GM23338 (cell line): Measurements from ENCODE around the gene AOC1. TPM values are rescaled to one million over a fixed set of nuclear protein-coding genes. Genes with fewer than 3 reads are reported as not detected.

Experiments
- ATAC-seq: fragments of 200-7000 bp; cut with Tn5 transposase; 3 replicates; pipeline ENCODE4 v1.9.1; 2020
- DNase-seq: peaks from one replicate; pipeline ENCODE4 v3.0.0-alpha.2; 2015; ENCODE audit warnings: low spot score
- H2AFZ ChIP-seq: fragments of 200-600 bp; sonication (generic); 2 replicates; pipeline ENCODE4 v1.8.0; 2016; ENCODE audit warnings: antibody characterized with exemption, mild to moderate bottlenecking, moderate library complexity
- H3F3A ChIP-seq: fragments of 200-600 bp; sonication (generic); replicated peaks from 2 replicates; pipeline ENCODE4 v1.8.0; 2017; ENCODE audit warnings: antibody characterized with exemption, mixed run types, low read depth
- H3K27ac ChIP-seq: fragments of 200-600 bp; sonication (generic); 2 replicates; pipeline ENCODE4 v1.6.1; 2016; ENCODE audit warnings: low read depth
- H3K27me3 ChIP-seq: fragments of 200-600 bp; sonication (generic); 2 replicates; pipeline ENCODE4 v1.8.0; 2016; ENCODE audit warnings: mild to moderate bottlenecking, mixed run types, moderate library complexity; ENCODE audit not compliant: insufficient read depth
- H3K36me3 ChIP-seq: fragments of 200-600 bp; sonication (generic); 2 replicates; pipeline ENCODE4 v1.8.0; 2016; ENCODE audit warnings: mild to moderate bottlenecking; ENCODE audit not compliant: insufficient read depth
- H3K4me1 ChIP-seq: fragments of 200-600 bp; sonication (generic); 2 replicates; pipeline ENCODE4 v1.8.0; 2016; ENCODE audit warnings: mild to moderate bottlenecking, moderate library complexity; ENCODE audit not compliant: insufficient read depth
- H3K4me2 ChIP-seq: fragments of 200-600 bp; sonication (generic); 2 replicates; pipeline ENCODE4 v1.7.1; 2017; ENCODE audit warnings: mixed run types
- H3K4me3 ChIP-seq: fragments of 200-600 bp; sonication (generic); 2 replicates; pipeline ENCODE4 v1.6.1; 2016; ENCODE audit warnings: mixed run types
- H3K79me2 ChIP-seq: fragments of 200-600 bp; sonication (generic); replicated peaks from 2 replicates; pipeline ENCODE4 v1.8.0; 2017; ENCODE audit warnings: mild to moderate bottlenecking; ENCODE audit not compliant: insufficient read depth
- H3K9me2 ChIP-seq: fragments of 200-600 bp; sonication (generic); 2 replicates; pipeline ENCODE4 v1.8.0; 2017; ENCODE audit not compliant: insufficient read depth
- H4K20me1 ChIP-seq: fragments of 200-600 bp; sonication (generic); replicated peaks from 2 replicates; pipeline ENCODE4 v1.8.0; 2017; ENCODE audit warnings: mild to moderate bottlenecking; ENCODE audit not compliant: insufficient read depth
- H3K27ac Mint-ChIP-seq: 2 replicates; pipeline ENCODE4 v1.8.0; 2020; ENCODE audit warnings: inconsistent platforms, mild to moderate bottlenecking, moderate library complexity, mixed read lengths
- H3K27me3 Mint-ChIP-seq: 3 replicates; pipeline ENCODE4 v1.8.0; 2022; ENCODE audit warnings: low read depth, mild to moderate bottlenecking, moderate library complexity, mixed read lengths, inconsistent platforms; ENCODE audit not compliant: insufficient read depth, poor library complexity
- H3K36me3 Mint-ChIP-seq: 3 replicates; pipeline ENCODE4 v1.8.0; 2021; ENCODE audit warnings: low read depth, mild to moderate bottlenecking, inconsistent platforms, moderate library complexity, mixed read lengths
- H3K4me1 Mint-ChIP-seq: 3 replicates; pipeline ENCODE4 v1.8.0; 2020; ENCODE audit warnings: mild to moderate bottlenecking, inconsistent platforms, mixed read lengths
- H3K4me3 Mint-ChIP-seq: 3 replicates; pipeline ENCODE4 v1.8.0; 2021; ENCODE audit warnings: moderate library complexity, mild to moderate bottlenecking, inconsistent platforms, mixed read lengths
- H3K9me3 Mint-ChIP-seq: 3 replicates; pipeline ENCODE4 v1.8.0; 2020; ENCODE audit warnings: moderate library complexity, mild to moderate bottlenecking, inconsistent platforms, mixed read lengths
- CREB1 ChIP-seq: fragments of 250-450 bp; sonication (Bioruptor Pico); IDR thresholded peaks from 2 replicates; pipeline ENCODE4 v1.5.0; 2020; ENCODE audit warnings: low read depth, mild to moderate bottlenecking, moderate library complexity
- EZH2 ChIP-seq: fragments of 200-600 bp; sonication (generic); IDR thresholded peaks from one replicate; pipeline ENCODE4 v1.8.0; 2017; ENCODE audit warnings: antibody characterized with exemption, mild to moderate bottlenecking, low read depth; ENCODE audit not compliant: unreplicated experiment
- EZH2phosphoT487 ChIP-seq: fragments of 200-600 bp; sonication (generic); IDR thresholded peaks from one replicate; pipeline ENCODE4 v1.8.1; 2018; ENCODE audit warnings: antibody characterized with exemption; ENCODE audit not compliant: unreplicated experiment
- POLR2AphosphoS5 ChIP-seq: IDR thresholded peaks from 2 replicates; pipeline ENCODE4 v1.6.1; 2016; ENCODE audit warnings: antibody characterized with exemption, low read depth
- STAT1 ChIP-seq: IDR thresholded peaks from one replicate; pipeline ENCODE4 v1.6.1; 2016; ENCODE audit warnings: antibody characterized with exemption; ENCODE audit not compliant: unreplicated experiment
- ZNF114 ChIP-seq: fragments of 250-450 bp; sonication (Bioruptor Pico); IDR thresholded peaks from 2 replicates; pipeline ENCODE4 v1.5.0; 2020; ENCODE audit warnings: mild to moderate bottlenecking, moderate library complexity
- ZNF331 ChIP-seq: fragments of 250-450 bp; sonication (Bioruptor Pico); IDR thresholded peaks from 2 replicates; pipeline ENCODE4 v1.5.0; 2020; ENCODE audit warnings: low read depth, mild to moderate bottlenecking, moderate library complexity
- polyA plus RNA-seq: library from polyadenylated mRNA; unstranded; fragments of >200 nt; fragmentation: Nextera tagmentation; extraction: Ambion mirVana; gene quantifications from 2 replicates; pipeline ENCODE4 v1.2.1, GENCODE V29; 2016
- total RNA-seq: library from RNA; depleted of rRNA; stranded (reverse); fragments of >200 nt; shearing (Covaris generic); gene quantifications from 2 replicates; pipeline ENCODE4 v1.2.3, GENCODE V29; 2014
- TF ChIP-seq, protein P1 (sequence below): fragments of 250-450 bp; sonication (Bioruptor Pico); IDR thresholded peaks from 2 replicates; pipeline ENCODE4 v1.5.0; 2020; ENCODE audit warnings: mild to moderate bottlenecking, moderate library complexity
- TF ChIP-seq, protein P2 (sequence below): IDR thresholded peaks from 2 replicates; pipeline ENCODE4 v1.6.1; 2016; ENCODE audit warnings: antibody characterized with exemption
- TF ChIP-seq, protein P3 (sequence below): IDR thresholded peaks from one replicate; pipeline ENCODE4 v1.6.1; 2018; ENCODE audit warnings: antibody characterized with exemption; ENCODE audit not compliant: unreplicated experiment

The AOC1 gene
- total and polyA plus RNA-seq, 2 experiments from 2014 or later = not detected

DNA sequence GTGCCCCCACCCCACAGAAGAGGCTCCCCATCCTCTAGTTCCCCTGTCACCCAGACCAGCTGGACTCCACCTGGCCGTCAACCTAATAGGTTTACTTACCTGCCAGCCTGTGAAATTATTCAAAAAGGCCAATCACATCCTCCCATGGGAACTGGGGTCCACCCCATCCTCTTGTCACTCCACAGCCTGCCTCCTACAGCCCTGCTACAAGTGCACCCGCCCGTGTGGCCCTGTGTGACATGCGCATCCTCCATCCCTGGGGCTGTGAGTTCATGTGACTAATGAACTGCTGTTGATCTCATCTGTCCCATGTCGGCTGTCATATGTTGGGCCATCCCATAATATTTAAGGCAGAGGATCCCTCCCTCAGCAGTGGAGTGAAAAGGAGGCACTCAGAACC lies 39.4 kb downstream of the AOC1 start (continued):
- TF ChIP-seq, protein P1, sequence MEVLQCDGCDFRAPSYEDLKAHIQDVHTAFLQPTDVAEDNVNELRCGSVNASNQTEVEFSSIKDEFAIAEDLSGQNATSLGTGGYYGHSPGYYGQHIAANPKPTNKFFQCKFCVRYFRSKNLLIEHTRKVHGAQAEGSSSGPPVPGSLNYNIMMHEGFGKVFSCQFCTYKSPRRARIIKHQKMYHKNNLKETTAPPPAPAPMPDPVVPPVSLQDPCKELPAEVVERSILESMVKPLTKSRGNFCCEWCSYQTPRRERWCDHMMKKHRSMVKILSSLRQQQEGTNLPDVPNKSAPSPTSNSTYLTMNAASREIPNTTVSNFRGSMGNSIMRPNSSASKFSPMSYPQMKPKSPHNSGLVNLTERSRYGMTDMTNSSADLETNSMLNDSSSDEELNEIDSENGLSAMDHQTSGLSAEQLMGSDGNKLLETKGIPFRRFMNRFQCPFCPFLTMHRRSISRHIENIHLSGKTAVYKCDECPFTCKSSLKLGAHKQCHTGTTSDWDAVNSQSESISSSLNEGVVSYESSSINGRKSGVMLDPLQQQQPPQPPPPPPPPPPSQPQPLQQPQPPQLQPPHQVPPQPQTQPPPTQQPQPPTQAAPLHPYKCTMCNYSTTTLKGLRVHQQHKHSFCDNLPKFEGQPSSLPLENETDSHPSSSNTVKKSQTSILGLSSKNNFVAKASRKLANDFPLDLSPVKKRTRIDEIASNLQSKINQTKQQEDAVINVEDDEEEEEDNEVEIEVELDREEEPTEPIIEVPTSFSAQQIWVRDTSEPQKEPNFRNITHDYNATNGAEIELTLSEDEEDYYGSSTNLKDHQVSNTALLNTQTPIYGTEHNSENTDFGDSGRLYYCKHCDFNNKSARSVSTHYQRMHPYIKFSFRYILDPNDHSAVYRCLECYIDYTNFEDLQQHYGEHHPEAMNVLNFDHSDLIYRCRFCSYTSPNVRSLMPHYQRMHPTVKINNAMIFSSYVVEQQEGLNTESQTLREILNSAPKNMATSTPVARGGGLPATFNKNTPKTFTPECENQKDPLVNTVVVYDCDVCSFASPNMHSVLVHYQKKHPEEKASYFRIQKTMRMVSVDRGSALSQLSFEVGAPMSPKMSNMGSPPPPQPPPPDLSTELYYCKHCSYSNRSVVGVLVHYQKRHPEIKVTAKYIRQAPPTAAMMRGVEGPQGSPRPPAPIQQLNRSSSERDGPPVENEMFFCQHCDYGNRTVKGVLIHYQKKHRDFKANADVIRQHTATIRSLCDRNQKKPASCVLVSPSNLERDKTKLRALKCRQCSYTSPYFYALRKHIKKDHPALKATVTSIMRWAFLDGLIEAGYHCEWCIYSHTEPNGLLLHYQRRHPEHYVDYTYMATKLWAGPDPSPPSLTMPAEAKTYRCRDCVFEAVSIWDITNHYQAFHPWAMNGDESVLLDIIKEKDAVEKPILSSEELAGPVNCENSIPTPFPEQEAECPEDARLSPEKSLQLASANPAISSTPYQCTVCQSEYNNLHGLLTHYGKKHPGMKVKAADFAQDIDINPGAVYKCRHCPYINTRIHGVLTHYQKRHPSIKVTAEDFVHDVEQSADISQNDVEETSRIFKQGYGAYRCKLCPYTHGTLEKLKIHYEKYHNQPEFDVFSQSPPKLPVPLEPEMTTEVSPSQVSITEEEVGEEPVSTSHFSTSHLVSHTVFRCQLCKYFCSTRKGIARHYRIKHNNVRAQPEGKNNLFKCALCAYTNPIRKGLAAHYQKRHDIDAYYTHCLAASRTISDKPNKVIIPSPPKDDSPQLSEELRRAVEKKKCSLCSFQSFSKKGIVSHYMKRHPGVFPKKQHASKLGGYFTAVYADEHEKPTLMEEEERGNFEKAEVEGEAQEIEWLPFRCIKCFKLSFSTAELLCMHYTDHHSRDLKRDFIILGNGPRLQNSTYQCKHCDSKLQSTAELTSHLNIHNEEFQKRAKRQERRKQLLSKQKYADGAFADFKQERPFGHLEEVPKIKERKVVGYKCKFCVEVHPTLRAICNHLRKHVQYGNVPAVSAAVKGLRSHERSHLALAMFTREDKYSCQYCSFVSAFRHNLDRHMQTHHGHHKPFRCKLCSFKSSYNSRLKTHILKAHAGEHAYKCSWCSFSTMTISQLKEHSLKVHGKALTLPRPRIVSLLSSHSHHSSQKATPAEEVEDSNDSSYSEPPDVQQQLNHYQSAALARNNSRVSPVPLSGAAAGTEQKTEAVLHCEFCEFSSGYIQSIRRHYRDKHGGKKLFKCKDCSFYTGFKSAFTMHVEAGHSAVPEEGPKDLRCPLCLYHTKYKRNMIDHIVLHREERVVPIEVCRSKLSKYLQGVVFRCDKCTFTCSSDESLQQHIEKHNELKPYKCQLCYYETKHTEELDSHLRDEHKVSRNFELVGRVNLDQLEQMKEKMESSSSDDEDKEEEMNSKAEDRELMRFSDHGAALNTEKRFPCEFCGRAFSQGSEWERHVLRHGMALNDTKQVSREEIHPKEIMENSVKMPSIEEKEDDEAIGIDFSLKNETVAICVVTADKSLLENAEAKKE (CRISPR knock-in tag) = no peak
- TF ChIP-seq STAT1 (no peak), ZNF331 (CRISPR knock-in tag) (no peak)
- TF ChIP-seq, protein P2, sequence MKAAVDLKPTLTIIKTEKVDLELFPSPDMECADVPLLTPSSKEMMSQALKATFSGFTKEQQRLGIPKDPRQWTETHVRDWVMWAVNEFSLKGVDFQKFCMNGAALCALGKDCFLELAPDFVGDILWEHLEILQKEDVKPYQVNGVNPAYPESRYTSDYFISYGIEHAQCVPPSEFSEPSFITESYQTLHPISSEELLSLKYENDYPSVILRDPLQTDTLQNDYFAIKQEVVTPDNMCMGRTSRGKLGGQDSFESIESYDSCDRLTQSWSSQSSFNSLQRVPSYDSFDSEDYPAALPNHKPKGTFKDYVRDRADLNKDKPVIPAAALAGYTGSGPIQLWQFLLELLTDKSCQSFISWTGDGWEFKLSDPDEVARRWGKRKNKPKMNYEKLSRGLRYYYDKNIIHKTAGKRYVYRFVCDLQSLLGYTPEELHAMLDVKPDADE = no peak

DNA sequence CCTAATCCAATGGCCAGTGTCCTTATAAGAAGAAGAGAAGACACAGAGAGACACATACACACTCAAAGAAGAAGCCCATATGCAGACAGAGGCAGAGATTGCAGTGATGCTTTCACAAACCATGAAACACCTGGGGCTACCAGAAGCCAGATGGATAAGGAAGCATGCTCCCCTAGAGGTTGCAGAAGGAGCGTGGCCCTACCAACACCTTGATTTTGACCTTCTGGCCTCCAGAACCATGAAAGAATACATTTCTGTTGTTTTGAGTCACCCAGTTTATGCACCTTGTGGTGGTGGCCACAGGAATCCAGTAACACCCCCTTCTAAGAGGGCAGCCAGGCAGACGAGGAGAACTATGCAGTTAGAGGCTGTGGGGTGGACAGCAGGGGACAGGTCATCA lies 43.5 kb downstream of the AOC1 start:
- Mint-ChIP-seq H3K36me3 (peaks cover 4% of the 10 kb centered on the region; the same call in 1 of the 3 replicates), H3K27ac (no peak overlapping the region), H3K4me3 (no peak overlapping the region), H3K4me1 (peaks cover 22% of the 10 kb centered on the region), H3K27me3 (peaks cover 27% of the 10 kb centered on the region), H3K9me3 (peaks cover 14% of the 10 kb centered on the region)
- Histone ChIP-seq H2AFZ (no peak overlapping the region), H3K4me2 (no peak overlapping the region), H4K20me1 (no peaks in the 10 kb centered on the region), H3K4me3 (no peak overlapping the region), H3K79me2 (no peaks in the 10 kb centered on the region), H3K27ac (no peak overlapping the region), H3K36me3 (no peaks in the 10 kb centered on the region), H3F3A (no peaks in the 10 kb centered on the region), H3K9me2 (no peaks in the 10 kb centered on the region), H3K27me3 (no peaks in the 10 kb centered on the region), H3K4me1 (no peaks in the 10 kb centered on the region)
- ATAC-seq (no peak), DNase-seq (no peak)
- TF ChIP-seq EZH2phosphoT487 = no peak
- no peak for TF ChIP-seq POLR2AphosphoS5
- no peak for TF ChIP-seq CREB1 (CRISPR knock-in tag)
- no peak for TF ChIP-seq STAT1
- TF ChIP-seq, protein P3, sequence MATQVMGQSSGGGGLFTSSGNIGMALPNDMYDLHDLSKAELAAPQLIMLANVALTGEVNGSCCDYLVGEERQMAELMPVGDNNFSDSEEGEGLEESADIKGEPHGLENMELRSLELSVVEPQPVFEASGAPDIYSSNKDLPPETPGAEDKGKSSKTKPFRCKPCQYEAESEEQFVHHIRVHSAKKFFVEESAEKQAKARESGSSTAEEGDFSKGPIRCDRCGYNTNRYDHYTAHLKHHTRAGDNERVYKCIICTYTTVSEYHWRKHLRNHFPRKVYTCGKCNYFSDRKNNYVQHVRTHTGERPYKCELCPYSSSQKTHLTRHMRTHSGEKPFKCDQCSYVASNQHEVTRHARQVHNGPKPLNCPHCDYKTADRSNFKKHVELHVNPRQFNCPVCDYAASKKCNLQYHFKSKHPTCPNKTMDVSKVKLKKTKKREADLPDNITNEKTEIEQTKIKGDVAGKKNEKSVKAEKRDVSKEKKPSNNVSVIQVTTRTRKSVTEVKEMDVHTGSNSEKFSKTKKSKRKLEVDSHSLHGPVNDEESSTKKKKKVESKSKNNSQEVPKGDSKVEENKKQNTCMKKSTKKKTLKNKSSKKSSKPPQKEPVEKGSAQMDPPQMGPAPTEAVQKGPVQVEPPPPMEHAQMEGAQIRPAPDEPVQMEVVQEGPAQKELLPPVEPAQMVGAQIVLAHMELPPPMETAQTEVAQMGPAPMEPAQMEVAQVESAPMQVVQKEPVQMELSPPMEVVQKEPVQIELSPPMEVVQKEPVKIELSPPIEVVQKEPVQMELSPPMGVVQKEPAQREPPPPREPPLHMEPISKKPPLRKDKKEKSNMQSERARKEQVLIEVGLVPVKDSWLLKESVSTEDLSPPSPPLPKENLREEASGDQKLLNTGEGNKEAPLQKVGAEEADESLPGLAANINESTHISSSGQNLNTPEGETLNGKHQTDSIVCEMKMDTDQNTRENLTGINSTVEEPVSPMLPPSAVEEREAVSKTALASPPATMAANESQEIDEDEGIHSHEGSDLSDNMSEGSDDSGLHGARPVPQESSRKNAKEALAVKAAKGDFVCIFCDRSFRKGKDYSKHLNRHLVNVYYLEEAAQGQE = no peak
- no peak for TF ChIP-seq EZH2
- TF ChIP-seq, protein P2 = no peak
- no peak for TF ChIP-seq ZNF114 (CRISPR knock-in tag)
